HG03442 (cell line): ENCODE measurements around the gene SYCP2L.

ENCODE experiments used
- ATAC-seq: cut with Tn5 transposase; IDR thresholded peaks from one replicate; pipeline ENCODE4 v1.9.1; 2021; ENCODE audit warnings: mild to moderate bottlenecking, moderate library complexity; ENCODE audit not compliant: unreplicated experiment

The SYCP2L gene

DNA sequence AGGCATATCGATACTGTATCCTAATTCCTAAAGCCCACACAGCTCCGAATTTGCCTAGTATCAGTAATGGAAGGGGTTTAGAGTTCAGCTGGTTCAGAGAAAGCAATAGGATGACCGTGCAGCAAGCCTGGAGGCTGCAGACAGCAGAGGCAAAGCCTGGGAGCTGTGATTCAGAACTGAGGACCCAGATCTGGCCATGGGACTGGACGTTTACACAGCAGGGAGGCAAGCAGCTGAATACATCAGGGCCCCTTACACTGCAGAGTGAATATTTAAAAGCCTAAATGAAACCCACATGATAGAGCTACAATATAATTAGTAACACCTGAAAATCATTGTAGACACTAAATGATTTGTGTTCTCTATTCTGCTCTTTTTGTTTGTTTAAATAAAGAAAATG lies 119.2 kb downstream of the SYCP2L start:
- ATAC-seq, result no peak

GRCh38 chr6:11007715-11008608 lies 121.1 kb downstream of the SYCP2L start:
- no peak for ATAC-seq

GRCh38 chr6:11008821-11009220 lies 122.0 kb downstream of the SYCP2L start:
- no peak for ATAC-seq

GRCh38 chr6:11009353-11009752 lies 122.5 kb downstream of the SYCP2L start:
- ATAC-seq, result no peak

DNA sequence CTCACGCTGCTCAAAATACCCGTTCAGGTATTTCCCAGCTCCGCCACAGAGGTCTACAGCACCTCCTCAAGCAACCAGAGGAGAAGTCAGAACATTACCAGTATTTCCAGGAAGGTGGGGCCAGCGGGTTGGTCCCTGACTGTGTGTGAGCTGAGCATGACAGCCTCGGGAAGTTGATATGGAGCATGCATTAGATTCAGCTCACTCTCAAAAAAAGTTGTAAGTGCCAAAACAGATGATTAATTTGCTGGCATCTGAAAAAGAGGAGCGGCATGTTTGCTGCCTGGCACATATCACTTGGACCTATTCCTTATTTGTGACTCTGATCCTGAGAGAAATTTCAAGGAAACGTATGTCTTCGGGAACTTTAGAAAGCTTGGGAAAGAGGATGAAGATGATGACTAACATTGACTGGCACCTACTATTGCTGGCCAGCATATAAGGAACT lies 125.0 kb downstream of the SYCP2L start:
- ATAC-seq, result no peak

GRCh38 chr6:11012295-11012754 lies 125.5 kb downstream of the SYCP2L start:
- ATAC-seq, result no peak

DNA sequence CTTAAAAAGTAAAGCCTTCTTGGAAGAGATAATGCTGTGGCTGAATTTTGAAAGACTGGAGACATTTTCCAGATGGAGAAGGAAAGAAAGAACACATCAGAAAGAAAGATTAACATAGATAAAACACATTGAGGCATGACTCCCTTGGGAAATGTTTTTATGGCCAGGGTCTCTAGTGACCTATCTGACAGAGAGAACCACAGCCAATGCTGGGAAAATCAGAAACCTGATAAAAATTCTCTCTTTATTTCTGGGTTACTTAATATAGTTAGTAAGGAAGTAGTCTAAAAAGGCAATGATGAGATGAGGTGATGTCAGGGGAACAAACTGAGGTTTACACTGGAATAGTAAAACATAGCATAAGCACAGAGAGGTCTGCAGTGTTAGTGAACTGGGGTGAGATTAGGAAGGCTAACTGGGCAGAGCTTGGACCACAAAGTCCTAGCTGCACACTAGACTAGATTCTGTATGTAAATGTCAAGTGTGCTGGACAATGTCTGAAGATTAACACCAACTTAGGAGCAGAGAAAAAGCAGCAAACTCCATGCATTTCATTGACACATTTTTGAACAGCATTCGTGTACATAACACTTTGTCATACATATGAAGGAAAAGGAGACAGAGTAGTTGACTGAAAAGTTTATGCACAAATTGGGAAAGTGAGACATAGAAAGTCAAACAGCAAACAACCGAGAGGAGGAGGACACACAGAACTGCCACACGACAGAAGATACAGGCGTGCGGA lies 126.3 kb downstream of the SYCP2L start:
- ATAC-seq, result no peak

DNA sequence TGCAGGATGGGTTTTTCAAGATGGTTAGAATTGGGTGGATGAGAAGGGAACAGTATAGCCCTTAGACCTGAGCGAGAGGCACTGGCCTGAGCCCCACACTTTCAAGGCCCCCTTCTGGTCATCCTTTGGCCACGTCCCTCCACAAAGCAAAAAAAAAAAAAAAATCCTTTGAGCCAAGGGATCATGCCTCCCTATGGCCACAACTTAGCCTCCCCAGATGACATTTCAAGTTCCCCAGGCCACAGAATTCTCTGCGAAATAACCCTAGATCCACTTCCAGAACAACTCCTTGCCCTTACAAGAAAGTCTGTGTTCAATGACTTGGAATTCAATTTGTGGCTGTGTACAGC lies 126.8 kb downstream of the SYCP2L start:
- ATAC-seq, result no peak

DNA sequence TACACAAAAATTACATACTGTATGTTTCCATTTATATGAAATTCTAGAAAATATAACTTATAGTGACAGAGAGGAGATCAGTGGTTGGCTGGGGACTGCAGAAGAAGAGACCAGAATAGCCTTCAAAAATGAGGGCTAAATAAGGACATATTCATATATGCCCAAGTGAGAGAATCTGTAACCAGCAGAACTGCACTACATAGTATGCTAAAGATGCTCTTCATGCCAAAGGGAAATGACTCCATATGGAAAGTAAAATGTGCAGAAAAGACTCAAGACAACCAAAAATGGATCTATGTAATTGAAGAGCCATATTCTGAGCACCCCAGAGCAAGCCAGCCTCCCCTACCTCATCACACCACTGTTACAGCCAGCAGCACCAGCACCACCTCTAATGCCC lies 128.2 kb downstream of the SYCP2L start:
- no peak for ATAC-seq

GRCh38 chr6:11016452-11016851 lies 129.6 kb downstream of the SYCP2L start:
- ATAC-seq, result no peak

- ATAC-seq, result no peak
Observed at GRCh38 chr6:11017090-11017489, 130.2 kb downstream of the SYCP2L start.

DNA sequence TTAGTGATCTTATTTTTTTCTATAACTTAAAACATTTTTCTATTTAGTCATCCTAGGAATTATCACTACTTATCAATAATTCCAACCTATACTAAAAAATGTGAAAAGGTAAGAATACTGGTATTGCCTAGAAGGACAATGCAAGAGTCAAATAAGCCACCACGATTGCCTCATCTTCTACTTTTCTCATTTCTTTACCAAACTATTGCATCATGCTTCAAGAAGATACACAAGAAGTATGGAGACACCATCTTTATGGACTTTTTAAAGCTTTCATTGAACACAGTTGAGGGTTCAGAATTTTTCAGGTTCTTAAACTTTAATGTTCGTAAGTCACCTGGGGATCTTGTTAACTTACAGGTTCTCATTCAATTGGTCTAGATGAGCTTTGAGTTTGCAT lies 131.4 kb downstream of the SYCP2L start:
- no peak for ATAC-seq

DNA sequence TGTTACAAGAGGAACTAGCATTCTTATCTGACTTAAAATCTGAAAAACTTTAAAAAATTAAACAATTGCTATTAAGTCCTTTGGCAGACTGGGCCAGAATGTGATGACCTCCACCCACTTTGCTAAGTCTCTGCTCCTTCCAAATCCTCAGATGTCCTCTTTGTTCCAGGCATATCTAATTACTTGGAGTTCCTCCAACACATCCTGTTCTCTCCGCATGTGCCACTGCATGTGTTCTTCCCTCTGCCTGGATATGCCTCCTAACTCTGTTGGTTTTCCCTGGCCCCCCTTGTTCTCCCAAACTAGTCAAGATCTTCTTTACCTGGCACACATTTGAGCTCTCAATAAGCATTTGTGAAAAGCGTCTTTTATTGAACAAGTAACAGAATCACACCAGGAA lies 134.2 kb downstream of the SYCP2L start:
- ATAC-seq, result no peak

DNA sequence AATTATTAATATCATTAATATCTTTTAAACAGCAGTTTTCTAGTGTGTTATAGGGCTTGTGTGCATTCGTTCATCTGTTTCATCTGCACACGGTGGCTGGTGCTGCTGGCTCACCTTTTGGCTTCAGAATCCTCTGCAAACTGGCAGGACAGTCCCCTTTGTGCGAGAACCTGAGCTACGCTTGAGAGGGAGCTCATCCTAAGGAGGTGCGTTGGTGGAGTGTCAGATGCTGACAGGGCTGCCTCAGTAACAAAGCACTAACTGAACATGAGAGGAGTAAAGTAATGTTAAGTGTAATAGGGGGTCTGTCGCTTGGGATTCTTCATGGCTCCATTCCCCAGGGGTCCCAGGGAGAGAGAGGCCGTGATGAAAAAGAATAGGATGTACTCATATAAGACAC lies 134.9 kb downstream of the SYCP2L start:
- no peak for ATAC-seq

DNA sequence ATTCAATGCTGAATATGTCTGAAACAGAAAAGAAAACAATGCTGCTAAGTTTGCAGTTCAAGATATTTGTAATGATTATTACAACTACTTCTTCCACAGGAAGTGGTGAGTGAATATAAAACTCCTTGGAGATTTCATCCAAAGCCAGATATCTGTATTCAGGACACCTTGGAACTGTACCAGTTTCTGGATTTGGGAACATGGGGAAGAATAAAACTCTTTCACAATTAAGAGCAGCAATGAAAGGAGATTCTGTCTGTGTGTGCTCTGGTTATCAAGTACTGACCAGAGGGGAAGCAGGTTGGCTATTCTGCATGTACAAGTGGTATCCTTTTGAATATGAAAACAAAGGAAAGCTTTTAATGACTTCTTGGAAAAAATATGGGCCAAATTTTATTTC lies 136.2 kb downstream of the SYCP2L start:
- no peak for ATAC-seq
